ENCODE measurements around the gene UNC13C.
A peak's percentile ranks its signal among the peaks of the same experiment; 100 is the strongest.

The UNC13C gene

GRCh38 chr15:54097019-54097418, 118.8 kb downstream of the UNC13C start:
- no peak overlapping the region for H3K4me3 ChIP-seq (ENCODE audit: low read depth, low read length)
- DNase-seq (ENCODE audit: low read depth), result no peak

GRCh38 chr15:54099010-54099409, 120.8 kb downstream of the UNC13C start:
- no peak for DNase-seq (ENCODE audit: low read depth)

GRCh38 chr15:54101664-54102270, 123.5 kb downstream of the UNC13C start:
- DNase-seq (ENCODE audit: low read depth), result no peak
- H3K4me3 ChIP-seq (ENCODE audit: low read depth, low read length), result no peak overlapping the region

More at GRCh38 chr15:54099010-54099409, 120.8 kb downstream of the UNC13C start:
- H3K4me3 ChIP-seq (ENCODE audit: low read depth, low read length), result no peak overlapping the region

GRCh38 chr15:54102704-54103103, 124.5 kb downstream of the UNC13C start:
- no peak overlapping the region for H3K4me3 ChIP-seq (ENCODE audit: low read depth, low read length)
- no peak for DNase-seq (ENCODE audit: low read depth)

- no peak overlapping the region for H3K4me3 ChIP-seq (ENCODE audit: low read depth, low read length)
- no peak for DNase-seq (ENCODE audit: low read depth)
These were observed 130.8 kb downstream of the UNC13C start for GRCh38 chr15:54109014-54109413.

DNA sequence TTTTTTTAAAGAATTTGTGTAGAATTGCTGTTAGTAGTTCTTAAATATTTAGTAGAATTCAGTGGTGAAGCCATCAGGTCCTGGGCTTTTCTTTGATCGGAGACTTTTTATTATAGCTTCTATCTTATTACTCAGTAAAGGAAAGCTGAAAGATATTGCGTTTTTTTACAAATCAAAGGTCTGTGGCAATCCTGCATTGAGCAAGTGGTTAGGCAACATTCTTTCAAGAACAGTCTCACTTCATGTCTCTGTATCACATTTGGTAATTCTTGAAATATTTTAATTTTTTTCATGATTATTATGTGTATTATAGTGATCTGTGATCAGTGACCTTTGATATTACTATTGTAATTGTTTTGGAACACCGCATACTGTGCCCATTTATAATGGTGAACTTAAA, 140.8 kb downstream of the UNC13C start:
- DNase-seq (ENCODE audit: low read depth), result no peak
- H3K4me3 ChIP-seq (ENCODE audit: low read depth, low read length), result no peak overlapping the region

GRCh38 chr15:54120949-54121463, 142.8 kb downstream of the UNC13C start:
- no peak overlapping the region for H3K4me3 ChIP-seq (ENCODE audit: low read depth, low read length)
- no peak for DNase-seq (ENCODE audit: low read depth)

GRCh38 chr15:54127574-54127973, 149.3 kb downstream of the UNC13C start:
- DNase-seq (ENCODE audit: low read depth), result no peak
- no peak overlapping the region for H3K4me3 ChIP-seq (ENCODE audit: low read depth, low read length)

- DNase-seq (ENCODE audit: low read depth), result no peak
- H3K4me3 ChIP-seq (ENCODE audit: low read depth, low read length), result no peak overlapping the region
These were observed 153.2 kb downstream of the UNC13C start for GRCh38 chr15:54131410-54131809.

GRCh38 chr15:54149115-54149531, 170.9 kb downstream of the UNC13C start:
- no peak overlapping the region for H3K4me3 ChIP-seq (ENCODE audit: low read depth, low read length)
- peak; percentile 13 for DNase-seq (ENCODE audit: low read depth)

DNA sequence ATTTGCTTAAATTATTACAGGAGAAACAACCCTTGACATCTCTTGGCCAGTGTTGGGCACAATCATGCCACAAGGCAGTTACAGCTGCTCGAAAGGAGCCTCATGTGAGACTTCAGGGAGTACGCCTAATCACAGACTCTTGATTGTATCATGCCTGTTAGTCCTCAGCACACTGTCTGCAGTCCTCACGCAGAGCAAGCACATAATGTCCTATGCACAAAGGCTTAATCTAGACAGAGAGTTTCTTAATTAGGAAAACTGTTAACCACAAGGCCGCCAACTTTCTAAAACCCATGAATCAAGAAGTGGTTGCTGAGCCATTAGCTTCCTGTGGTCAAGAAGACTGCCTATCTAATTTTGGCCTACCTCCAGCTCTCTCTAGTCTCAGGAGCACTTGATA, 172.0 kb downstream of the UNC13C start:
- DNase-seq (ENCODE audit: low read depth), result peak; percentile 80

GRCh38 chr15:54159012-54159411, 180.8 kb downstream of the UNC13C start:
- DNase-seq (ENCODE audit: low read depth), result no peak

More for the DNA sequence above, 172.0 kb downstream of the UNC13C start:
- no peak overlapping the region for H3K4me3 ChIP-seq (ENCODE audit: low read depth, low read length)

DNA sequence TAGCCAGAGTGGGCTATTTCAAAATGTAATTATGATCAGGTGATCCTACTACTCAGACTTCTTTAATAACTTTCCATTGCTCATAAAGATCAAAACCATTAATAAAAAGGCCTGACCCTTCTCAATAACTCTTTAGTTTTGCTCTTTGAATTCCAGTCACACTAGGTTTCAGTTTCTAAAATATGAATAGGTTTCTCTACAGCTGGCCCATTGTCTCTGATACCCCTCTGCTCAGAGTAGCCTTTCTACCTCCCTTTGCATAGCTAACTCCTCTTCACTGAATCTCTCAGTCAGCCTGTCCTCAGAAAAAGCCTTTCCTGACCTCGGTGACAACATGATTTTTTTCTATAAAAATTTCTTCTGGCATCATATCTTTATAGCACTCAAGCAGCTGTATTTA, 209.1 kb downstream of the UNC13C start:
- DNase-seq (ENCODE audit: low read depth), result no peak
- H3K4me3 ChIP-seq (ENCODE audit: low read depth, low read length), result no peak overlapping the region

More at GRCh38 chr15:54159012-54159411, 180.8 kb downstream of the UNC13C start:
- no peak overlapping the region for H3K4me3 ChIP-seq (ENCODE audit: low read depth, low read length)

DNA sequence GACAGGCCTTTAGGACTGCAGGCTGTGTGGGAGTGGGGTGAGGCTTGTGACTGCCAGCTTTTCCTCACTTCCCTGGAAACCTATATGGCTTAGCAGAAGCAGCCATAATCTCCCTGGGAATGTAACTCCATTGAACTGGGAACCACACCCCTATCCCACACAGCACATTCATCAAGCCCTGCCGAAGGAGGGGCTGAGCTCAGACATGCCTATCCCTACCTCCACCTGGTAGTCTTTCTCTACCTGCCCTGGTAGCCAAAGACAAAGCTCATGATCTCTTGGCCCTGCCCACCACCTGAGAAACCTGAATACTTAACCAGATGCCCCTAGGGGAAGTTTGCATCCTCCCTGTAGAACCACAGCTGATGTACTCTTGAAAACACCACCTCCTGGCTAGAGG, 219.8 kb downstream of the UNC13C start:
- no peak overlapping the region for H3K4me3 ChIP-seq (ENCODE audit: low read depth, low read length)
- DNase-seq (ENCODE audit: low read depth), result no peak

- no peak overlapping the region for H3K4me3 ChIP-seq (ENCODE audit: low read depth, low read length)
- no peak for DNase-seq (ENCODE audit: low read depth)
These were observed 228.5 kb downstream of the UNC13C start for GRCh38 chr15:54206586-54207321.

DNA sequence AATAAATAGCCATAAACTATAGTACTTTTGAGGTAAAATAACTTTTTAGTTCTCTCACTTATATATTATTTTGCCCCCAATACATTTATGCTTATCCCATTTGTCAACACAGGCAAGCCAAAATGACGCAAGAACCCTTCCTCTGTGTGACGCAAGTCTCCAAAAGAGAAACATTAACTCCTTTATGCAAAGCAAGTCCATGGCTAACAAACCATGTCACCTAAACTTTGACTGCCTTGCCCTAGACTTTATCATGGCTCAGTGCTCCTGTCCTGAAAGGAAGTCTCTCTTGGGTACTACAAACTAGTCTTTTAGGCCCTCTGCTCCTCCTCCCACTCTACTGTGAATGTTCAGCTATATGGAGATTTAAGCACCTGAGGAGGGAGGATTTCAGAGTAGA, 230.5 kb downstream of the UNC13C start:
- DNase-seq (ENCODE audit: low read depth), result no peak

GRCh38 chr15:54212635-54213034, 234.4 kb downstream of the UNC13C start:
- no peak for DNase-seq (ENCODE audit: low read depth)
- H3K4me3 ChIP-seq (ENCODE audit: low read depth, low read length), result no peak overlapping the region

More for the DNA sequence above, 230.5 kb downstream of the UNC13C start:
- H3K4me3 ChIP-seq (ENCODE audit: low read depth, low read length), result no peak overlapping the region

- no peak for DNase-seq (ENCODE audit: low read depth)
- no peak overlapping the region for H3K4me3 ChIP-seq (ENCODE audit: low read depth, low read length)
These were observed 248.2 kb downstream of the UNC13C start for GRCh38 chr15:54226455-54226854.

DNA sequence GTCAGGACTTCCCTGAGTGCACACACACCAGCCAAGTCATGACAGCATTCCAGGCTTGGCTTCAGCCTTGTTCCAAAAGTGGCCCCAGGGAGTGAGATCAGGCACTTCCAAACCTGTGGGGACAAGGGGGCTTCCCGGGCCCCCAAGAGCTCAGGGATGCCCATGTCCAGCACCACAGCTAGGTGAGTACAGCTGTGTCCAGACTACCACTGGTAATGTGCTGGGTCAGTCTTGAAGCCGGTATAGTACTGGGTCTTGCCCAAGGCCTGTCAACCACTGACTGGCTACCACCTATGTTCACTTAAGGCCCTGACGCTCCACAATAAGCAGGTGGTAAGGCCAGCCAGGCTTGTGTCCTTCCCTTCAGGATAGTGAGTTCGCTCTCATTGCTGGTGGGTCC, 249.3 kb downstream of the UNC13C start:
- H3K4me3 ChIP-seq (ENCODE audit: low read depth, low read length), result no peak overlapping the region
- DNase-seq (ENCODE audit: low read depth), result no peak

DNA sequence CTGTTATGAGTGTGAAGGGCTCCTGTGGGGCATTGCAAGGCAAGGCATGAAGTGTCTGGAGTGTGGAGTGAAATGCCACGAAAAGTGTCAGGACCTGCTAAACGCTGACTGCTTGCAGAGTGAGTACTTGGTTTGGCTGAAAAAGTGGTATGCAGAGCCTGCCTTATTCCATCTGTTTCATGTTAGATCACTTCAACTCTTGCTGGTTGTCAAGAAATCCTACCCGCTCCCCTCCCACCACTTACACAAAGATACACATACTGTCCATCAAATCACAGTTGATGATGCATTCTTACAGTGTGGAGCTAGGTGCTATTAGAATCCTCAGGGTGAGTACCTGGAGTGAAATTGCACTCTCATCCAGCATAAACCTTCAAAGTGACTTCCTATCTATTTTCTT, 272.1 kb downstream of the UNC13C start:
- no peak overlapping the region for H3K4me3 ChIP-seq (ENCODE audit: low read depth, low read length)
- DNase-seq (ENCODE audit: low read depth), result no peak

- DNase-seq (ENCODE audit: low read depth), result no peak
These were observed 277.9 kb downstream of the UNC13C start for GRCh38 chr15:54256190-54256589.

More at GRCh38 chr15:54256190-54256589, 277.9 kb downstream of the UNC13C start:
- no peak overlapping the region for H3K4me3 ChIP-seq (ENCODE audit: low read depth, low read length)
